ENCODE data around the gene RIMBP3B. TPM values are rescaled to one million over a fixed set of nuclear protein-coding genes. Genes with fewer than 3 reads are reported as not detected.
"Not testable (repeated sequence)": the region's sequence is repeated elsewhere in the genome, so short reads cannot be mapped to it uniquely, and the experiment has no call there.

Gene RIMBP3B
- total and polyA plus RNA-seq, 10 of the 15 experiments (the other 5 are each of a cell fraction or from before 2014, with no cell fraction given) = under 0.01 to 0.21 (median 0.04) TPM; not detected in 3

DNA sequence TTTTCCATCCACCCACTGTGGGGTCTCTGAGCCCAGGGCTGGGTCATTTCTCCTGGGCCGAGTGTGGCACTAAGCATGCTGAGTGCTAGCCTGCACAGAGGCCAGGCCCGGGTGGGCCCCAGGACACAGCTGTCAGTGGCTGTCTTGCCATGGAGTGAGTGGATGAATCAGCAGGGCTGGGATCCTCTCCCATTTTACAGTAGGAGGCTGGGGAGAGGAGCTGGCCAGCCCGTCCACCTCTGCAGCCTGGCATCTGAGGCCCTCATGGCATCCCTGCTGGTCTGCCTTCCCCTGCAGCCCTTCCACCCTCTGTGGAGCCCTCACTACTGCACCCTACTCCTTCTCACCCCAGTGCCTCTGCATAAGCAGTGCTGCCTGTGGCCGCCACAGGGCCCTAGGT is 21.1 kb upstream of the RIMBP3B start:
- H3K27ac ChIP-seq (ENCODE audit: control insufficient read depth, insufficient read depth); ATAC-seq; H3K4me2 ChIP-seq (ENCODE audit: control insufficient read depth, insufficient read depth); DNase-seq (ENCODE audit: low read depth, low spot score); H3K4me3 ChIP-seq; H3K27me3 ChIP-seq (replicated peaks in 1 of 2; ENCODE audit: control insufficient read depth in 2 of 2, insufficient read depth in 2 of 2, low read length in 1 of 2); H3K9me3 ChIP-seq (replicated peaks; ENCODE audit: control insufficient read depth, insufficient read depth, low read length); H3K36me3 ChIP-seq (ENCODE audit: control insufficient read depth in 2 of 2, insufficient read depth in 2 of 2, low read length in 1 of 2); POLR2A ChIA-PET; H4K20me1 ChIP-seq (ENCODE audit: control insufficient read depth, insufficient read depth); H3K79me2 ChIP-seq (ENCODE audit: control insufficient read depth, insufficient read depth, low read length); H2AFZ ChIP-seq (ENCODE audit: control insufficient read depth, low read depth, low read length); RAD21 ChIA-PET (ENCODE audit: unreplicated experiment); H3K9ac ChIP-seq (ENCODE audit: control insufficient read depth, insufficient read depth, low read length); BruUV-seq (replicated peaks); H3K4me1 ChIP-seq (ENCODE audit: control insufficient read depth, insufficient read depth, low read length); intact Hi-C loops (cut with micrococcal nuclease; ENCODE audit: unreplicated experiment); SMC1A ChIA-PET (ENCODE audit: uncharacterized antibody, unreplicated experiment); CTCF ChIA-PET; FAIRE-seq; in situ Hi-C loops (cut with MboI): not testable (repeated sequence)
- WGBS (ENCODE audit: insufficient coverage, insufficient replicate concordance, low lambda C conversion rate, missing lambda C conversion rate) = no CpG with 5 or more reads among the region's 4 CpGs

DNA sequence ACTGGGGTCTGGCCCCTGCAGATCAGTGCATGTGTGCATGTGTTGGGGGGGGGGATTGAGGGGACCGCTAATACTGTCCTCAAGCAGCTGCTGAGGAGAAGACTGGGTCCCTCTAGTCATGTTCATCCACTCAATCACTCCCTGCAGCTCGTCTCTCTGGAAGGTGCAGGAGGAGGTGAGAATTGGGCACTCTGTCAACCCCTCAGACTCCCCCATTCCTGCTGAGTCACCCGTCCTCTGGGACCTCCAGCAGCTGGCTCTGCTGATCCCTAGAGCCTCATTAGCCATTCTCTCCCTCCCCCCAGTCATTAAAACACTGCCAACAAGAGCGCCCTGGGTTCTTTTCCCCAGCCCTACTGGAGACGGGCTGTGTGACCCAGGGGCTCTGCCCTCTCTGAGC is 20.5 kb upstream of the RIMBP3B start:
- H3K27me3 ChIP-seq (replicated peaks in 1 of 2; ENCODE audit: control insufficient read depth in 2 of 2, insufficient read depth in 2 of 2, low read length in 1 of 2); H3K9ac ChIP-seq (ENCODE audit: control insufficient read depth, insufficient read depth, low read length); FAIRE-seq; intact Hi-C loops (cut with micrococcal nuclease; ENCODE audit: unreplicated experiment); in situ Hi-C loops (cut with MboI); CTCF ChIA-PET; H3K4me1 ChIP-seq (ENCODE audit: control insufficient read depth, insufficient read depth, low read length); H4K20me1 ChIP-seq (ENCODE audit: control insufficient read depth, insufficient read depth); H3K79me2 ChIP-seq (ENCODE audit: control insufficient read depth, insufficient read depth, low read length); H3K9me3 ChIP-seq (replicated peaks; ENCODE audit: control insufficient read depth, insufficient read depth, low read length); H3K4me3 ChIP-seq; H3K4me2 ChIP-seq (ENCODE audit: control insufficient read depth, insufficient read depth); H2AFZ ChIP-seq (ENCODE audit: control insufficient read depth, low read depth, low read length); RAD21 ChIA-PET (ENCODE audit: unreplicated experiment); H3K36me3 ChIP-seq (ENCODE audit: control insufficient read depth in 2 of 2, insufficient read depth in 2 of 2, low read length in 1 of 2); POLR2A ChIA-PET; BruUV-seq (replicated peaks); ATAC-seq; SMC1A ChIA-PET (ENCODE audit: uncharacterized antibody, unreplicated experiment); DNase-seq (ENCODE audit: low read depth, low spot score); H3K27ac ChIP-seq (ENCODE audit: control insufficient read depth, insufficient read depth): not testable (repeated sequence)
- WGBS (ENCODE audit: insufficient coverage, insufficient replicate concordance, low lambda C conversion rate, missing lambda C conversion rate) = 0% methylated on average over 1 of the region's 5 CpGs

DNA sequence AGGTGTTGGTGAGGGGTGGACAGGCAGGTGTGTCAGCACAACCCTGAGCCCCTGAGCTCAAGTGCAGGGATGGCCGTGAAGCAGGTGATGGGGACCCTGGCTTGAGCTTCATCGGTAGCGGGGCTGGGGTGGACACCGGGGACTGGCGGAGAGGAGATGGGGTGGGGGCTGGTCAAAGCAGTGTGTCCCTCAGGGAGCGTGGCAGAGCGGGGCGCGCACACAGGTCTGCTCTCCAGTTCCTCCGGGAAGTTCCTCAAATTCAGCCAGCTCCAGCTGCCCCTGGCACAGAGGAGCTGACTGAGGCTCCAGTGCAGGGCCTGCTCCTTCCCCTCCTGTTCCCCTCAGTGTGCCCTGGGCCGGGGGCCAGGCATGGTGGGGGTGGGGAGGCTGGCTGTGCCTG is 19.7 kb upstream of the RIMBP3B start:
- H4K20me1 ChIP-seq (ENCODE audit: control insufficient read depth, insufficient read depth); RAD21 ChIA-PET (ENCODE audit: unreplicated experiment); SMC1A ChIA-PET (ENCODE audit: uncharacterized antibody, unreplicated experiment); H3K79me2 ChIP-seq (ENCODE audit: control insufficient read depth, insufficient read depth, low read length); H3K27ac ChIP-seq (ENCODE audit: control insufficient read depth, insufficient read depth); in situ Hi-C loops (cut with MboI); POLR2A ChIA-PET; H3K36me3 ChIP-seq (ENCODE audit: control insufficient read depth in 2 of 2, insufficient read depth in 2 of 2, low read length in 1 of 2); DNase-seq (ENCODE audit: low read depth, low spot score); intact Hi-C loops (cut with micrococcal nuclease; ENCODE audit: unreplicated experiment); FAIRE-seq; H3K9ac ChIP-seq (ENCODE audit: control insufficient read depth, insufficient read depth, low read length); CTCF ChIA-PET; H3K4me2 ChIP-seq (ENCODE audit: control insufficient read depth, insufficient read depth); H3K9me3 ChIP-seq (replicated peaks; ENCODE audit: control insufficient read depth, insufficient read depth, low read length); H3K27me3 ChIP-seq (replicated peaks in 1 of 2; ENCODE audit: control insufficient read depth in 2 of 2, insufficient read depth in 2 of 2, low read length in 1 of 2); H2AFZ ChIP-seq (ENCODE audit: control insufficient read depth, low read depth, low read length); H3K4me3 ChIP-seq; BruUV-seq (replicated peaks); ATAC-seq; H3K4me1 ChIP-seq (ENCODE audit: control insufficient read depth, insufficient read depth, low read length): not testable (repeated sequence)
- 75% methylated on average over 5 of the region's 11 CpGs for WGBS (ENCODE audit: insufficient coverage, insufficient replicate concordance, low lambda C conversion rate, missing lambda C conversion rate)

DNA sequence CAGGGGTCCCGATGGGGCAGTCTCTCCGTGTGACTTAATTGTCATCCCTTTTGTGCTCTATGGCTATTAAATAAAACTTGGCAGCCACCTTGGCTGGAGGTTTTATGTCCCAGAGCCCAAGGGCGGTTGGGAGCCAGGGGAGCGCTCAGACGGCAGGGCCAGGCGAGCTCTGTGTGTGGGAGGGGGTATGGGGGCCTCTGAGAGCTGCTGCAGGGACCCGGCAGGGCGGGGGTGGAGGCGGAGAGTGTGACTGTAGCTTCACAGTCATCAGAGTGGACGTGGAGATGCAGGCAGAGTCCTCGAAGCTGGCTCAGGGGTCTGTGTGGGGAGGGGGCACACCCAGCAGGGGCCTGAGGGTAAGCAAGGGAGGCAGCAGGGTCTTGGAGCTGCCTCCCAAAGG is 19.2 kb upstream of the RIMBP3B start:
- H4K20me1 ChIP-seq (ENCODE audit: control insufficient read depth, insufficient read depth); H3K4me2 ChIP-seq (ENCODE audit: control insufficient read depth, insufficient read depth); DNase-seq (ENCODE audit: low read depth, low spot score); H3K9me3 ChIP-seq (replicated peaks; ENCODE audit: control insufficient read depth, insufficient read depth, low read length); intact Hi-C loops (cut with micrococcal nuclease; ENCODE audit: unreplicated experiment); H3K4me3 ChIP-seq; BruUV-seq (replicated peaks); CTCF ChIA-PET; RAD21 ChIA-PET (ENCODE audit: unreplicated experiment); ATAC-seq; FAIRE-seq; POLR2A ChIA-PET; SMC1A ChIA-PET (ENCODE audit: uncharacterized antibody, unreplicated experiment); H3K9ac ChIP-seq (ENCODE audit: control insufficient read depth, insufficient read depth, low read length); H3K36me3 ChIP-seq (ENCODE audit: control insufficient read depth in 2 of 2, insufficient read depth in 2 of 2, low read length in 1 of 2); in situ Hi-C loops (cut with MboI); H3K79me2 ChIP-seq (ENCODE audit: control insufficient read depth, insufficient read depth, low read length); H3K27ac ChIP-seq (ENCODE audit: control insufficient read depth, insufficient read depth); H2AFZ ChIP-seq (ENCODE audit: control insufficient read depth, low read depth, low read length); H3K4me1 ChIP-seq (ENCODE audit: control insufficient read depth, insufficient read depth, low read length); H3K27me3 ChIP-seq (replicated peaks in 1 of 2; ENCODE audit: control insufficient read depth in 2 of 2, insufficient read depth in 2 of 2, low read length in 1 of 2): not testable (repeated sequence)
- no CpG with 5 or more reads among the region's 11 CpGs for WGBS (ENCODE audit: insufficient coverage, insufficient replicate concordance, low lambda C conversion rate, missing lambda C conversion rate)
